IPS-20b (cell line): ENCODE data around the gene ETV3L.
"Not testable (repeated sequence)": the region's sequence is repeated elsewhere in the genome, so short reads cannot be mapped to it uniquely, and the experiment has no call there.

Experiments used
- H3K27ac ChIP-seq: one replicate; pipeline ENCODE4 v1.5.1; 2013; ENCODE audit warnings: low read length
- H3K27me3 ChIP-seq: 2 replicates; pipeline ENCODE4 v1.6.1; 2013; ENCODE audit warnings: mild to moderate bottlenecking, low read length, inconsistent platforms; ENCODE audit not compliant: insufficient read depth
- H3K36me3 ChIP-seq: 2 replicates; pipeline ENCODE4 v1.6.1; 2013; ENCODE audit warnings: low read depth, mild to moderate bottlenecking, inconsistent platforms, low read length, moderate library complexity; ENCODE audit not compliant: insufficient read depth
- H3K4me1 ChIP-seq: 2 replicates; pipeline ENCODE4 v1.6.1; 2013; ENCODE audit warnings: mild to moderate bottlenecking, control low read depth, inconsistent platforms, low read length, moderate library complexity; ENCODE audit not compliant: insufficient read depth
- H3K4me3 ChIP-seq: 2 replicates; pipeline ENCODE4 v1.5.1; 2013; ENCODE audit warnings: mild to moderate bottlenecking, low read length, inconsistent platforms
- H3K9ac ChIP-seq: 2 replicates; pipeline ENCODE4 v1.6.1; 2013; ENCODE audit warnings: low read depth, mild to moderate bottlenecking, inconsistent platforms, low read length, moderate library complexity
- H3K9me3 ChIP-seq: 2 replicates; pipeline ENCODE4 v1.6.1; 2013; ENCODE audit warnings: mild to moderate bottlenecking, low read depth, low read length, inconsistent platforms; ENCODE audit not compliant: insufficient read depth

ETV3L gene

DNA sequence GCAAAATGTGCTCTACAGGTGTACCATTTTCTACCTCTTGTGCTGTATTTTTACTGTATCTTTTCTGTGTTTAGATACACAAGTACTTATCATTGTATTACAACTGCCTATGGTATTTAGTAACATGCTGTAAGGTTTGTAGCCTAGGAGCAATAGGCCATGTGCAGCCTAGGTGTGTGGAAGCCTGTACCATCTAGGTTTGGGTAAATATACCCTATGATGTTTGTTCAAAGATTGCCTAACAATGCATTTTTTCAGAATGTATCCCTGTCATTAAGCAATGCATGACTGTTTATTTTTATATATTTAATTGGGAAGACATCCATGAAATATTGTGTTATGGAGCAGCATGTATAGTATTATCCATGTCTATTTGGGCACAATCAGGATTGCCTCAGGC, 11.0 kb downstream of the ETV3L start:
- Histone ChIP-seq H3K27ac (no peak overlapping the region), H3K4me1 (peaks cover 5% of the 10 kb centered on the region; the same call in 1 of the 2 replicates), H3K9me3 (no peaks in the 10 kb centered on the region), H3K4me3 (no peak overlapping the region), H3K36me3 (no peaks in the 10 kb centered on the region), H3K27me3 (no peaks in the 10 kb centered on the region), H3K9ac (no peak overlapping the region)

DNA sequence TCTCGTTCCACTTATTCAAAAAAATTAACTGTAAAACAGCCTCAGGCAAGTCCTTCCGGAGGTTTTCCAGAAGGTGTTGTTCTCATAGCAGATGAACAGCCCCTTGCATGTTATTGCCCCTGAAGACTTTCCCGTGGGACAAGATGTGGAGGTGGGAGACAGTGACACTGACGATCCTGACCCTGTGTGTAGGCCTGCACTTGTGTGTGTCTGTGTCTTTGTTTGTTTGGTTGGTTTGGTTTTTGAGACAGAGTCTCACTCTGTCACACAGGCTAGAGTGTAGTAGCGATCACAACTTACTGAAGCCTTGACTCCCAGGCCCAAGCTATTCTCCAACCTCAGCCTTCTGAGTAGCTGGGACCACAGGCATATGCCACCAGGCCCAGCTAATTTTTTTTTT, 12.6 kb downstream of the ETV3L start:
- Histone ChIP-seq H3K4me3 (no peak overlapping the region), H3K27ac (no peak overlapping the region), H3K9ac (no peak overlapping the region), H3K27me3 (no peaks in the 10 kb centered on the region), H3K4me1 (peaks cover 5% of the 10 kb centered on the region; the same call in 1 of the 2 replicates), H3K9me3 (no peaks in the 10 kb centered on the region), H3K36me3 (no peaks in the 10 kb centered on the region)

DNA sequence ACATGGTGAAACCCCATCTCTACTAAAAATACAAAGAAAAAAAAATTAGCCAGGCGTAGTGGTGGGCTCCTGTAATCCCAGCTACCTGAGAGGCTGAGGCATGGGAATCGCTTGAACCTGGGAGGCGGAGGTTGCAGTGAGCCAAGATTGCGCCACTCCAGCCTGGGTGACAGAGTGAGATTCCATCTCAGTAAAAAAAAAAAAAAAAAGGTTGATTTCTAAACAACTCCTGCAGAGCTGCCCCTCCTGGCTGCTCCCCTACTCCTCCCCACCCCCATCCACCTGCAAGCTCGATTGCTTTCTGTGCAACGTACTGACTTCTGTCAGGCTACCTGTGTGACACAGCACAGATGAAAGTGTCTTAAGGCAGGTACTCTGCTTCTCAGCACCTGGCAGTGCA, 13.3 kb downstream of the ETV3L start:
- peaks cover 11% of the 10 kb centered on the region for H3K4me1 ChIP-seq
- no peaks in the 10 kb centered on the region for H3K27me3 ChIP-seq
- no peak overlapping the region for H3K4me3 ChIP-seq
- no peaks in the 10 kb centered on the region for H3K9me3 ChIP-seq
- no peak overlapping the region for H3K27ac ChIP-seq
- H3K36me3 ChIP-seq = no peaks in the 10 kb centered on the region
- H3K9ac ChIP-seq = no peak overlapping the region

DNA sequence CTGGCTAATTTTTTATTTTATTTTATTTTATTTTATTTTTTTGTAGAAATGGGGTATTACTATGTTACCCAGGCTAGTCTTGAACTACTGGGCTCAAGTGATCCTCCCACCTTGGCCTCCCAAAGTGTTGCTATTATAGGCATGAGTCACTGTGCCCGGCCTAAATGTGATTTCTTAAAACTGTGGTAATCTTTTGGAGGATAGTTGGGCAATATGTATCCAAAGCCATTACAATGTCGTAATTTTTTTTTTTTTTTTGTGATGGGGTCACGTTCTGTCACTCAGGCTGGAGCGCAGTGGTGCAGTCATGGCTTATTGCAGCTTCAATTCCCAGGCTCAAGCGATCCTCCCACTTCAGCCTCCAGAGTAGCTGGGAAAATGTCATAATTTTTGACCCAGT, 14.2 kb downstream of the ETV3L start:
- no peaks in the 10 kb centered on the region for H3K36me3 ChIP-seq
- H3K27ac ChIP-seq = no peak overlapping the region
- no peaks in the 10 kb centered on the region for H3K27me3 ChIP-seq
- H3K9ac ChIP-seq = no peak overlapping the region
- peaks cover 11% of the 10 kb centered on the region for H3K4me1 ChIP-seq
- no peaks in the 10 kb centered on the region for H3K9me3 ChIP-seq
- H3K4me3 ChIP-seq = no peak overlapping the region

DNA sequence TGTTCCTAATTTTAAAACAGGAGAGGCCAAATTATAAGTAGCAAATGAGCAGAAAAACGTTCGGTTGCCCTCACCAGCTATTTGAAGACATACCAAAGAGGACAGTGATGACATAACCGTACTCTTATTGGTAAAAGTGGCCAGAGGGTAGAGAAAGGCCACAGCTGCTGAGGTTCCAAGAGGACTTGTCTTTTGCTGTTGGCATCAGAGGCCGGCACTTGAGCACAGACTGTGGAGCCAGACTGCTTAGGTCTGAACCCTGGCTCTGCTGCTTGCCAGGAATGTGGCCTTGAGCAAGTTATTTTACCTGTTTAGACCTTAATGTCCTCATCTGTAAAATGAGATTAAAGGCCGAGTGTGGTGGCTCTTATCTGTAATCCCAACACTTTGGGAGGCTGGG, 14.9 kb downstream of the ETV3L start:
- Histone ChIP-seq H3K27ac (no peak overlapping the region), H3K9me3 (no peaks in the 10 kb centered on the region), H3K4me3 (no peak overlapping the region), H3K27me3 (no peaks in the 10 kb centered on the region), H3K9ac (no peak overlapping the region), H3K36me3 (no peaks in the 10 kb centered on the region), H3K4me1 (peaks cover 11% of the 10 kb centered on the region)

DNA sequence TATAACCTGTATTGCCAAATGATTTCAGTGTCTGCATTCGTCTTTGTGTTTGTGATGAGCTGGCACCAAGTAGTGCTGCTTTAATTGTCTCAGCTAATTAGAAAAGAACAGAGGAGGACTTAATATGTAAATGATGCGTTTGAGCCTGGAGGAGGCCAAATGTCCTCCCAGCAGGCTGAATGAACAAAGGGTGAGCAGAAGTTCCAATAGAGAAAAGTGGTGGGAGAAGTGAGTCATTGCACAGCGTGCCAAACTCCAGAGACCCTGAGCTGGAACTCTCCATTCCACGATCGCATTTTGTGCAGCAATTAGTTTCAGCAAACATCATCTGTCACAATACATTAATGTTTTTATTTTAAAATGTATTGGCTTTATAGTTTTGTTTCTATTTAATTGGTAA, 17.9 kb downstream of the ETV3L start:
- Histone ChIP-seq H3K27ac (no peak overlapping the region), H3K4me1 (peaks cover 9% of the 10 kb centered on the region), H3K9ac (no peak overlapping the region), H3K9me3 (no peaks in the 10 kb centered on the region), H3K4me3 (no peak overlapping the region), H3K27me3 (no peaks in the 10 kb centered on the region), H3K36me3 (no peaks in the 10 kb centered on the region)

DNA sequence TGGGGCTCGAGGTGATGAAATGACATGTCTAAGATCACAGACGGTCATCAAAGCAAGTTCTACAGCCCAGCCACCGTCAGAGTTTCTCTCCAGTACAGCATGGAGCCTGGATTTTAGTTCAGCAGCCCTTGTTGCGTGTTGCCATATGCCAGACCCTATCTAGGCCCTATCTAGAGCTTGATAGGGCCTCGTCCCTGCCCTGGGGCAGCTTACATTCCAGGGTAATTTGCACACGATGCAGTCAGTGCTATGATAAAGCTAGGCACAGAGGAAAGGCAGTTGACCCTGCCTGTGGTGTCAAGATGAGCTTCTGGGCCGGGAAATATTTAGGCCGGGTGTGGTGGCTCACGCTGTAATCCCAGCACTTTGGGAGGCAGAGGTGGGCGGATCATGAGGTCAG, 18.9 kb downstream of the ETV3L start:
- Histone ChIP-seq H3K36me3 (no peaks in the 10 kb centered on the region), H3K4me1 (peaks cover 6% of the 10 kb centered on the region; the same call in 1 of the 2 replicates), H3K4me3 (no peak overlapping the region), H3K9ac (no peak overlapping the region), H3K27me3 (no peaks in the 10 kb centered on the region), H3K27ac (no peak overlapping the region), H3K9me3 (no peaks in the 10 kb centered on the region)

DNA sequence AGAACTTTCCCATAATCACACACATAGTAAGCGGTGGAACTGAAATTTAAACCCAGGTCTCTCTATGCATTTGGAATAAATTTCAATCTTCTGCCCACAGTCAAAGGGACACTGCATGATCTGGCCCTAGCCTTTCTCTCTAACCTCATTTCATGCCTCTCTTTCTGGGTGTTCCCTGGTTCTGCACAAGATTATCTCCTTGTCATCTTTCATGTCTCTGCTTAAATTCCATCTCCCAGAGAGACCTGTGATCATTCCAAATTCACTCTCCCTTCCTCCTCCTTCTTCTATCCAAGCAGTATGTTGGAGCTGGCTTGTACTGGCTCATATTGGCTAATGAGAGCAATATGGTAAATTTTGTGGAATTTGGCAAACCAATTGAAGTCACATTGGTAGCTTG, 22.2 kb downstream of the ETV3L start:
- peaks cover 8% of the 10 kb centered on the region; the same call in 1 of the 2 replicates for H3K27me3 ChIP-seq
- H3K4me3 ChIP-seq = no peak overlapping the region
- no peak overlapping the region for H3K27ac ChIP-seq

DNA sequence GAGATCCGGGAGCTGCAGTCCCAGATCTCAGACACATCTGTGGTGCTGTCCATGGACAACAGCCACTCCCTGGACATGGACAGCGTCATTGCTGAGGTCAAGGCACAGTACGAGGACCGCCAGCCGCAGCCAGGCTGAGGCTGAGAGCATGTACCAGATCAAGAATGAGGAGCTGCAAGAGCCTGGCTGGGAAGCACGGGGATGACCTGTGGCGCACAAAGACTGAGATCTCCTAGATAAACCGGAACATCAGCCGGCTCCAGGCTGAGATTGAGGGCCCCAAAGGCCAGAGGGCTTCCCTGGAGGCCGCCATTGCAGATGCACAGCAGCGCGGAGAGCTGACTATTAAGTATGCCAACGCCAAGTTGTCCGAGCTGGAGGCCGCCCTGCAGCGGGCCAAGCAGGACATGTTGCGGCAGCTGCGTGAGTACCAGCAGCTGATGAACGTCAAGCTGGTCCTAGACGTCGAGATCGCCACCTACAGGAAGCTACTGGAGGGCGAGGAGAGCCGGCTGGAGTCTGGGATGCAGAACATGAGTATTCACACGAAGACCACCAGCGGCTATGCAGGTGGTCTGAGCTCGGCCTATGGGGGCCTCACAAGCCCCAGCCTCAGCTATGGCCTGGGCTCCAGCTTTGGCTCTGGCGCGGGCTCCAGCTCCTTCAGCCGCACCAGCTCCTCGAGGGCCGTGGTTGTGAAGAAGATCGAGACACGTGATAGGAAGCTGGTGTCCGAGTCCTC, 25.5 kb downstream of the ETV3L start:
- H3K27me3 ChIP-seq = peaks cover 8% of the 10 kb centered on the region
- no peak overlapping the region for H3K4me3 ChIP-seq
- H3K4me1 ChIP-seq = no peaks in the 10 kb centered on the region; the same call in 1 of the 2 replicates
- H3K9me3 ChIP-seq = no peaks in the 10 kb centered on the region
- no peak overlapping the region for H3K9ac ChIP-seq
- no peak overlapping the region for H3K27ac ChIP-seq
- H3K36me3 ChIP-seq = no peaks in the 10 kb centered on the region

More for the DNA sequence above, 22.2 kb downstream of the ETV3L start:
- Histone ChIP-seq H3K9ac (no peak overlapping the region), H3K36me3 (no peaks in the 10 kb centered on the region), H3K4me1 (peaks cover 6% of the 10 kb centered on the region; the same call in 1 of the 2 replicates), H3K9me3 (no peaks in the 10 kb centered on the region)

DNA sequence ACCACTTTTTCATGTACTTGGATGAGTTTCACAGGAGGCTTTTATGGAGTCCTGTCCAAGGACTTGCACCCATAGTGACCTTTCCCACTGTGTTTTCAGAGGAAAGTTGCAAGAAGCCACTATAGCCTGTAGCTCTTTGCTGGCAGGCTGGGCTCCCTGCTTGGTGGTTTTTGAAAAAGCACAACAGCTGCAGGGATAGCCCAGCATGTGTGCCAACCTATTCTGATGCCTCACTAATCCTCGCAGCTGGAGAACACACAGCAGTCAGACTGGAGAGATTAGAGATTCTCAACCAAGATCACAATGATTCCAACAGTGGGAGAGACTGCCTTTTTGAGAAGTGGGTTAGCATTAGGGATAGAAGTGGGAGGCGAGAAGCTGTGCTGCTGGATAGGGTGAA, 30.0 kb downstream of the ETV3L start:
- Histone ChIP-seq H3K4me3 (no peak overlapping the region), H3K36me3 (no peaks in the 10 kb centered on the region), H3K9me3 (no peaks in the 10 kb centered on the region), H3K27me3 (peaks cover 8% of the 10 kb centered on the region), H3K4me1 (no peaks in the 10 kb centered on the region; the same call in 1 of the 2 replicates), H3K27ac (no peak overlapping the region), H3K9ac (no peak overlapping the region)

DNA sequence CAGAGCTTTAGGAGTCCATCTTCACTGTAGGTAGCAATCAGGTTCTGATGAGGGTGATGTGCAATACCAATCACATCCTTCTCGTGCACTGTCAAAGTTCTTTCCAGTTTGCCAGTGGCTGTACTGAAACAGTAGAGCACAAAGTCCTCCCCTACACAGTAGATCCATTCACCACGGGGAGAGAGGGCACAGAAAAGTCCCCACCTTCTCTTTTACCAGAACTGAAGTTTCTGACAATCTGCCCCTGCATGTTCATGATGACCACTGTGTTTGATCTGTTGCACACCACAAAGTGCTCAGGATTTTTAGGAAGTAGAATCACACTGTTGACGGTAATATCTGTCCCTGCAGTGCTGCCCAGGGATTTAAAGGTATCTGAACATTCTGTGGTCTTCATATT, 40.4 kb downstream of the ETV3L start:
- not testable (repeated sequence) for H3K9ac ChIP-seq, H3K36me3 ChIP-seq, H3K27me3 ChIP-seq

DNA sequence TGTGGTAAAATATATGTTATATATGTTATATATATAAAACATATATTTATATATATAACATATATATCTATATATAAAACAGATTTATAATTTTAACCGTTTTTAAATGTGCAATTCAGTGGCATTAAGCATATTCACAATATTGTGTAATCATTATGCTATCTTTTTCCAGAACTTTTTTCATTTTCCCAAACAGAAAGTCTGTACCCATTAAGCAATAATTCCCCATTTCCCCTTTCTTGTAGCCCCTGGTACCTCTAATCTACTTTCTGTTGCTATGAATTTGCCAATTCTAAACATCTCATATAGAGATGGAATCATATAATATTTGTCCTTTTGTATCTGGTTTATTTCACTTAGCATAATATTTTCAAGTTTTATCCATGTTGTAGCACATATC, 43.3 kb downstream of the ETV3L start:
- peaks cover 8% of the 10 kb centered on the region; the same call in 1 of the 2 replicates for H3K9me3 ChIP-seq
- no peaks in the 10 kb centered on the region for H3K27me3 ChIP-seq
- no peaks in the 10 kb centered on the region for H3K4me1 ChIP-seq
- no peaks in the 10 kb centered on the region for H3K36me3 ChIP-seq
- H3K9ac ChIP-seq = no peak overlapping the region
- no peak overlapping the region for H3K4me3 ChIP-seq
- no peak overlapping the region for H3K27ac ChIP-seq

More for the DNA sequence above, 40.4 kb downstream of the ETV3L start:
- H3K4me3 ChIP-seq, H3K9me3 ChIP-seq, H3K27ac ChIP-seq, H3K4me1 ChIP-seq: not testable (repeated sequence)
